ENCODE results near the gene PROS1.
"Not testable (repeated sequence)": the region's sequence is repeated elsewhere in the genome, so short reads cannot be mapped to it uniquely, and the experiment has no call there.

Gene PROS1

GRCh38 chr3:93852228-93852627, 121.5 kb downstream of the PROS1 start:
- not testable (repeated sequence) for H3K27me3 ChIP-seq (ENCODE audit: control insufficient read depth, insufficient read depth, low read length); H3K36me3 ChIP-seq (ENCODE audit: control insufficient read depth, insufficient read depth, low read length); H3K9ac ChIP-seq (ENCODE audit: low read length); H3K4me3 ChIP-seq (ENCODE audit: low read length); H3K9me3 ChIP-seq (ENCODE audit: control insufficient read depth, low read length); H3K4me1 ChIP-seq (ENCODE audit: control insufficient read depth, insufficient read depth, low read length)

GRCh38 chr3:93843981-93844380, 129.7 kb downstream of the PROS1 start:
- Histone ChIP-seq H3K4me1 (ENCODE audit: control insufficient read depth, insufficient read depth, low read length) (no peaks in the 10 kb centered on the region), H3K36me3 (ENCODE audit: control insufficient read depth, insufficient read depth, low read length) (no peaks in the 10 kb centered on the region), H3K9ac (ENCODE audit: low read length) (no peak overlapping the region), H3K9me3 (ENCODE audit: control insufficient read depth, low read length) (no peaks in the 10 kb centered on the region), H3K4me3 (ENCODE audit: low read length) (no peak overlapping the region), H3K27me3 (ENCODE audit: control insufficient read depth, insufficient read depth, low read length) (no peaks in the 10 kb centered on the region)

- not testable (repeated sequence) for H3K9me3 ChIP-seq (ENCODE audit: control insufficient read depth, low read length); H3K36me3 ChIP-seq (ENCODE audit: control insufficient read depth, insufficient read depth, low read length); H3K9ac ChIP-seq (ENCODE audit: low read length); H3K4me1 ChIP-seq (ENCODE audit: control insufficient read depth, insufficient read depth, low read length); H3K4me3 ChIP-seq (ENCODE audit: low read length); H3K27me3 ChIP-seq (ENCODE audit: control insufficient read depth, insufficient read depth, low read length)
These were observed 134.5 kb downstream of the PROS1 start for GRCh38 chr3:93839193-93839592.
